Aorta (tissue), 5 donors: ENCODE results near the gene GPALPP1. TPM values are rescaled to one million over a fixed set of nuclear protein-coding genes. Genes with fewer than 3 reads are reported as not detected.
"Not testable (repeated sequence)": the region's sequence is repeated elsewhere in the genome, so short reads cannot be mapped to it uniquely, and the experiment has no call there.

Source experiments
- ATAC-seq: fragments of 200-7000 bp; cut with Tn5 transposase; one replicate; pipeline ENCODE4 v1.9.1; 2022; ENCODE audit warnings: moderate library complexity; ENCODE audit not compliant: low FRiP score
- DNase-seq, 2 donors: peaks; one replicate each; pipeline ENCODE4 v3.0.0-alpha.2; 2020
- H3K27ac ChIP-seq, 2 donors: one replicate each; pipeline ENCODE4 v1.5.1; 2013; ENCODE audit warnings: low read length in 2 of 2, mild to moderate bottlenecking in 2 of 2, moderate library complexity in 2 of 2, control low read depth in 1 of 2, inconsistent platforms in 1 of 2, low read depth in 1 of 2
- H3K27me3 ChIP-seq, 2 donors: one replicate each; pipeline ENCODE4 v1.6.1; 2013; ENCODE audit warnings: control low read depth in 1 of 2, low read length in 1 of 2, mild to moderate bottlenecking in 1 of 2, moderate library complexity in 1 of 2; ENCODE audit not compliant: insufficient read depth in 2 of 2, control insufficient read depth in 1 of 2
- H3K36me3 ChIP-seq, 2 donors: one replicate each; pipeline ENCODE4 v1.6.1; 2013; ENCODE audit warnings: control low read depth in 1 of 2, low read length in 1 of 2, mild to moderate bottlenecking in 1 of 2; ENCODE audit not compliant: insufficient read depth in 2 of 2, control insufficient read depth in 1 of 2
- H3K4me1 ChIP-seq, 2 donors: one replicate each; pipeline ENCODE4 v1.6.1; 2013; ENCODE audit warnings: low read length in 2 of 2, control low read depth in 1 of 2, mild to moderate bottlenecking in 1 of 2, moderate library complexity in 1 of 2; ENCODE audit not compliant: insufficient read depth in 2 of 2, control insufficient read depth in 1 of 2
- H3K4me3 ChIP-seq, 2 donors: one replicate each; pipeline ENCODE4 v1.5.1; 2013; ENCODE audit warnings: low read length in 2 of 2, control low read depth in 1 of 2, mild to moderate bottlenecking in 1 of 2
- H3K9me3 ChIP-seq: one replicate; pipeline ENCODE4 v1.6.1; 2013; ENCODE audit warnings: mild to moderate bottlenecking, low read length; ENCODE audit not compliant: control insufficient read depth
- WGBS, 2 donors: extraction: QIAGEN DNeasy Blood & Tissue Kit; methylation state at CpG; one replicate each; pipeline ENCODE4 v1.1.7; 2013; 5-methylcytosine and 5-hydroxymethylcytosine counted together
- intact Hi-C, 2 donors: fragments of 100-400 bp; cut with DNase I; formaldehyde crosslinking; loops; one replicate each; pipeline versions ENCODE4 v1.14.2 to v1.15.0; 2022
- polyA plus RNA-seq, 2 donors: library from polyadenylated mRNA; stranded (reverse); fragments of 200-250 nt; gene quantifications; one replicate each; pipeline ENCODE4 v1.2.3, GENCODE V29; 2013
- total RNA-seq, 2 donors: library from RNA; stranded (reverse); fragmentation: NEBNext Ultra II Directional; extraction: Animal tissue kit (Norgen Biotek cat#: 25700); gene quantifications; one replicate each; pipeline ENCODE4 v1.2.1, GENCODE V29; 2021
- donor health status: healthy with polysubstance abuse.
- donor health status: Bipolar disorder and iron deficiency.
- donor health status: DM: no; HTN: no; CAD: no.
- donor health status: DM: no; HTN: no; CAD: no.
- donor health status: DM: yes; HTN: yes; CAD: no.

The GPALPP1 gene
- total and polyA plus RNA-seq, 4 donors: 4.8 to 28.5 (median 18.2) TPM

DNA sequence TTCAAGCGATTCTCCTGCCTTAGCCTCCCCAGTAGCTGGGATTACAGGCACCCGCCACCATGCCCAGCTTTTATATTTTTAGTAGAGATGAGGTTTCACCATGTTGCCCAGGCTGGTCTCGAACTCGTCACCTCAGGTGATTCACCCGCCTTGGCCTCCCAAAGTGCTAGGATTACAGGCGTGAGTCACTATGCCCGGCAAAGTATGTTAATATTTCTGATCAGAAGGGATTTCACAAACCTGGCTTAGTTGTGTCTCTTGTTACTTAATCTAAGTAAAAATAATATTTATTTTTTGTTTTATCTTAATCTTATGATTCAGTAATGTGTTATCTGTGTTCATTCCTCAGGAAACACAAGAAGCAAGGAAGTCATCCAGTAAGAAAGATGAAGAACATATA is 30.6 kb downstream of the GPALPP1 start:
- WGBS, 2 donors: 96 to 97% methylated on average over 7 of the region's 7 CpGs
- not testable (repeated sequence) for H3K36me3 ChIP-seq, H3K27ac ChIP-seq

DNA sequence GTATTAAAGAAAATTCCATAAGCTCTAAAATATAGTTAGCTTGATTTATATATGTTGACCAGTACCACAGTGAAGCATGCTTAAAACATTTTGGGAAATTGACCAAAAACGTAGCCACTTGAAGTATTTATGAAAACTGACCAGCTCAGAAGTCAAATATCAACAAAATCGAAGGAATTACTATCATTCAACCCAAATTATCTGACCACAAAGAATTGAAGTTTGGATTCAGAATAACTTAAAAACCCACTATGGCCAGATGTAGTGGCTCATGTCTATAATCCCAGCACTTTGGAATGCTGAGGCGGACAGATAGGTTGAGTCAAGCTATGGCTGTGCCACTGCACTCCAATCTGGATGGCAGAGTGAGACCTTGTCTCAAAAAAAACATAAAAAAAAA is 31.9 kb downstream of the GPALPP1 start:
- no peaks in the 10 kb centered on the region for H3K36me3 ChIP-seq
- WGBS, 2 donors: 91 to 94% methylated on average over 3 of the region's 3 CpGs

More for the DNA sequence above, 30.6 kb downstream of the GPALPP1 start:
- H3K9me3 ChIP-seq, H3K4me3 ChIP-seq, ATAC-seq, H3K4me1 ChIP-seq, intact Hi-C loops, H3K27me3 ChIP-seq, DNase-seq: not testable (repeated sequence)

DNA sequence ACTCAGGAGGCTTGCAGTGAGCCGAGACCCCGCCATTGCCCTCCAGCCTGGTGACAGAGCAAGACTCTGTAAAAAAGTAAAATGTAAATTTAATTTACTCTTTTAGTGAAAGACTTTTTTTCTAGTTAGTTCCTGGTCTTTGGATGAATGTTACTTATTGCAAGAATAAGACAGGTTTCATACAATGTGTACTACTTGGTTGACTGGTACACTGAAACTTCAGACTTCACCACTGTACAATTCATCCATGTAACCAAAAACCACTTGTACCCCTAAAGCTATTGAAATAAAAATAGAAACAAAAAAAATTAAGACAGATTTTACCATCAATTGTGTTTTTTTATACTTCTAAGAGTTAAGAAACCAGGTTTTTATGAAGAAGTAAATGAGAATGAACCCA is 35.5 kb downstream of the GPALPP1 start:
- H3K36me3 ChIP-seq: no peaks in the 10 kb centered on the region
- ATAC-seq: no peak
- H3K9me3 ChIP-seq: no peaks in the 10 kb centered on the region
- intact Hi-C loops: no loop called here
- no peak overlapping the region for H3K4me3 ChIP-seq
- H3K27me3 ChIP-seq: no peaks in the 10 kb centered on the region
- DNase-seq: no peak
- 98 to 99% methylated on average over 2 of the region's 2 CpGs for WGBS, 2 donors
- H3K4me1 ChIP-seq: no peaks in the 10 kb centered on the region
- H3K27ac ChIP-seq: no peak overlapping the region

More for the DNA sequence above, 31.9 kb downstream of the GPALPP1 start:
- Histone ChIP-seq H3K4me3 (no peak overlapping the region), H3K27ac (no peak overlapping the region), H3K4me1 (no peaks in the 10 kb centered on the region), H3K27me3 (no peaks in the 10 kb centered on the region), H3K9me3 (no peaks in the 10 kb centered on the region)
- no peak for ATAC-seq
- DNase-seq: no peak
- intact Hi-C loops: no loop called here

DNA sequence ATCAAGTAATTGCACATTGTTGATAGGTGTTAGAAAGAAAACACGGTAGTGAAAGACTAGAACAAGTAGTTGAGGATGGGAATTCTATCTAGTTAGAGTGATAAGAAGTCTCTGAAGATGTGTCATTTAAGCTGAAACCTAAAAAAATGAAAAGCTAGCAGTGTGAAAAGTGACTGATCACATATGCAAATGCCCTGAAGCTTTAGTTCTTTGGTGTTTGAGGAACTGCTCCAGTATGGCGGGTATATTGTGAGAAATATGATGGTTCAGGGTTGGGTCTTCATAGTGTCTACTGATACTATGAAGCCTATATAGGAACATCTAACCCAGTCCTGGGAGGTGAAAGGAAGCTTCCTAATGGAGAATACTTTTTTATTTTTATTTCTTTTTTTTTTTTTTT is 45.0 kb downstream of the GPALPP1 start:
- peaks cover 2 to 3% of the 10 kb centered on the region in 2 donors for H3K36me3 ChIP-seq
- intact Hi-C loops: no loop called here
- ATAC-seq (no peak), DNase-seq (no peak)
- H3K27me3 ChIP-seq: no peaks in the 10 kb centered on the region
- WGBS, 2 donors: 95 to 98% methylated on average over 2 of the region's 2 CpGs
- no peaks in the 10 kb centered on the region for H3K4me1 ChIP-seq
- no peak overlapping the region for H3K27ac ChIP-seq
- no peak overlapping the region for H3K4me3 ChIP-seq
- H3K9me3 ChIP-seq: no peaks in the 10 kb centered on the region

DNA sequence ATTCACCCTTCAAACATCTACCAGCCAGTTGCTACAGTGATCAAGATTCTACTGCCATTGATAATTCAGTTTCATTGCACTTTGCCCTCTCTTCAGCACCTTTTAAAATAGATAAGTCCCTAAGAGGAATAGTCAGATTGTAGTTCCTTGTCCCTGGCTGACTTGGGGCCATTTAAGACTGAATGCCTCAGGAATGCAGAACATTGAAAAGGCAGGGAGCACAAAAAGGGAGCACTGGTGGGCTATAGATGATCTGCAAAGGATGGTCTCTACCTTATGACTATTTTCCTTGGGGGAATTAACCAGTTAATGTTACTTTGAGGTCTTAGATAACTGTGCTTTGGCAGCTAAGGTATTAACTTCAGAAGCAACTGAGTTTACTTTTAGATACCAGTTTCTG is 46.9 kb downstream of the GPALPP1 start:
- no peak for ATAC-seq
- no peak for DNase-seq
- H3K9me3 ChIP-seq: no peaks in the 10 kb centered on the region
- H3K36me3 ChIP-seq: peaks cover 2 to 3% of the 10 kb centered on the region in 2 donors
- H3K27ac ChIP-seq: no peak overlapping the region
- no peaks in the 10 kb centered on the region for H3K4me1 ChIP-seq
- H3K4me3 ChIP-seq: no peak overlapping the region
- intact Hi-C loops: no loop called here
- H3K27me3 ChIP-seq: no peaks in the 10 kb centered on the region

DNA sequence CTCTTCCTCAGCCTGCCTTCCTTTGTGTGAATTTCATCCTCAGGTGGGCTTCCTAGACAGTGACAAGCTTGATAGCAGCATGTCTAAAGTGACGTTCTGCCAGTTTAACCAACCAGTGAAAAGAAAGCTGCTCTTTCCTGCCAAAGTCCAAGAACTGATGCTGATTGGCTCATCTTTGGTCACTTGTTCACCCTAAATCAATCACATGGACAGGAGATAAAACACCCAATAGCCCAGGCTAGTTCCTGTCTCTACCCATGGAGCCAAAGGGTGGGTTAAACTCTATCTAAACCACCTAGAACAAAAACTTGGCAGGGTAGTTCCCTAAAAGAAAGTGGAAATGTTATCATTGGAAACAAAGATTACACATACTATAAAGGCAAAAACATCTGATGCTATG is 50.8 kb downstream of the GPALPP1 start:
- 93 to 95% methylated on average over 1 of the region's 1 CpG for WGBS, 2 donors
- H3K36me3 ChIP-seq: peaks cover 2 to 3% of the 10 kb centered on the region in 2 donors
- intact Hi-C loops: loop anchor here in 1 of 2 donors (10.0 kb wide), 1 partner anchor 335 kb away; no protein-coding TSS in a partner anchor

DNA sequence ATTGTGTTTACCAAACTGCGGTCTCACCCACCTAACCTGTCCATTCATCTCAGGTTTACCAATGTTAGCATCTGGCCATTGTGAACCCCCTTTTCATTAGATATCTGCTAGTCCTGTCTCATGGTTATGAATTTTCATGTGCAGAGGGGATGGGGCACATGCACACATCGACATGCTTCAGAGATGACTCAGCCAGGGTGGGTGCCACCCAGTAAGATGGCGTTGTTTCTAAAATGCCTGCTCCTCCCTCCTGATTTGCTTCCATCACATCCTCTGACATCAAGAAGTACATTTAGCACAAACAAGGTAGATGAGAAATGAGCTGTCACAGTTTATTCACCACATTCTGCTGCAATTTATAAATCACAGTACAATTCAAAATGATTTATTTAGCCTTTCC is 51.3 kb downstream of the GPALPP1 start:
- Histone ChIP-seq H3K27ac (no peak overlapping the region), H3K4me3 (no peak overlapping the region), H3K27me3 (no peaks in the 10 kb centered on the region), H3K9me3 (no peaks in the 10 kb centered on the region), H3K4me1 (no peaks in the 10 kb centered on the region), H3K36me3 (peaks cover 2 to 3% of the 10 kb centered on the region in 2 donors)
- DNase-seq: no peak
- WGBS, 2 donors: 73 to 75% methylated on average over 3 of the region's 3 CpGs
- ATAC-seq: no peak
- intact Hi-C loops: loop anchor here in 1 of 2 donors (10.0 kb wide), 1 partner anchor 334 kb away; no protein-coding TSS in a partner anchor

More for the DNA sequence above, 50.8 kb downstream of the GPALPP1 start:
- DNase-seq (no peak), ATAC-seq (no peak)
- no peak overlapping the region for H3K4me3 ChIP-seq
- H3K9me3 ChIP-seq: no peaks in the 10 kb centered on the region
- no peak overlapping the region for H3K27ac ChIP-seq
- no peaks in the 10 kb centered on the region for H3K4me1 ChIP-seq
- no peaks in the 10 kb centered on the region for H3K27me3 ChIP-seq

DNA sequence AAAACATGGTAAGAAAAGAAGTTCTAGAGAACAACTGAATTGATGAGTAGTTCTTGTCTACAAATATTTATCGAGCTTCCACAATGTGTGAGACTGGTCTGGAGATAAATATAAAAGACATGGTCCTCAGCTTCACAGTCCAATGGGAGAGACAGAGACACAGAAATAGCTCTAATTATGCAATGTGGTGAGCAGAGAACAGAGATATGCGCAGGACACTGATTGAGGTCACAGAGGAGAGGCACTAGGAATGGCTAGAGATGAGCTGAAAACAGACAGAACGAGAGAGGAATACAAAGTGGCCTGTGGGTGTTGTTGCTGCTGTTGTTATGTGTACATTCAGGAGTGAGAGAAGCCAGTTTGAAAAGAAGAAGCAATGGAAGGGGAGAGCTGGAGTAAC is 53.2 kb downstream of the GPALPP1 start:
- no peak overlapping the region for H3K27ac ChIP-seq
- WGBS, 2 donors: 59 to 70% methylated on average over 3 of the region's 3 CpGs
- intact Hi-C loops: loop anchor here in 1 of 2 donors (10.0 kb wide), 1 partner anchor 332 kb away; no protein-coding TSS in a partner anchor
- no peak overlapping the region for H3K4me3 ChIP-seq
- no peaks in the 10 kb centered on the region for H3K4me1 ChIP-seq
- no peaks in the 10 kb centered on the region for H3K27me3 ChIP-seq
- H3K9me3 ChIP-seq: no peaks in the 10 kb centered on the region
- ATAC-seq (no peak), DNase-seq (no peak)
- no peaks in the 10 kb centered on the region for H3K36me3 ChIP-seq

DNA sequence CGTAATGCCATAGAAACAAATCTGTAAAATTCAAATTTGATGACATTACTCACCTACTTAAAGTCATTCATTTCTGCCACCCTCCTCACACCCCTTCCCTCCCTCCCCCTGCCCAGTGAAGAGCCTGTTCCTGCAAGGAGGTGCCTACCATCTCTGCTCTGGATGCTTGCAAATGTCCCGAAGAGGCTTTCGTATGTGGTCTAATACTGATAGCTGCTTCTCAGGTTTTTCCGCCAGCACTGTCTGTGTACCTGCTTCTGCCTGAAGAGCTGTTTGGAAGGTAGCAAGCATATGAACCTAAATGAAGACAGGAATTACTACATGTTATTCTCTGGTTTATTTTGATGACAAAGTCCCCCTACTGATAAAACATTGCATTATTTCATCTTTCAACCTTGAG is 57.1 kb downstream of the GPALPP1 start:
- DNase-seq (no peak), ATAC-seq (no peak)
- no peaks in the 10 kb centered on the region for H3K36me3 ChIP-seq
- H3K27ac ChIP-seq: no peak overlapping the region
- no peaks in the 10 kb centered on the region for H3K4me1 ChIP-seq
- intact Hi-C loops: loop anchor here (2.0 to 10.0 kb wide), 4 partner anchors 234 to 328 kb away; no protein-coding TSS in a partner anchor
- H3K27me3 ChIP-seq: no peaks in the 10 kb centered on the region
- H3K4me3 ChIP-seq: no peak overlapping the region
- no peaks in the 10 kb centered on the region for H3K9me3 ChIP-seq
- 82 to 85% methylated on average over 4 of the region's 4 CpGs for whole genome bisulfite sequencing, 2 donors
